Stimulated activated CD4-positive, alpha-beta T cell treated with anti-CD3 and anti-CD28 coated beads, TNF-alpha, amount 100 ng/mL, for 48 hours (primary cell): Measurements from ENCODE around the gene TADA2A.
A peak's percentile ranks its signal among the peaks of the same experiment; 100 is the strongest.

Experiments used
- DNase-seq, 3 donors: peaks; one replicate each; pipeline ENCODE4 v3.0.0-alpha.2; 2020; ENCODE audit warnings: low read depth in 3 of 3

Gene TADA2A

GRCh38 chr17:37462492-37462891, 55.8 kb downstream of the TADA2A start:
- DNase-seq: no peak

GRCh38 chr17:37463039-37463438, 56.4 kb downstream of the TADA2A start:
- DNase-seq: no peak

GRCh38 chr17:37465069-37465616, 58.5 kb downstream of the TADA2A start:
- no peak for DNase-seq

- DNase-seq: no peak
Measured at GRCh38 chr17:37466471-37466870, 59.8 kb downstream of the TADA2A start.

- DNase-seq: no peak
Measured at GRCh38 chr17:37470181-37470580, 63.5 kb downstream of the TADA2A start.

GRCh38 chr17:37475731-37476420, 69.2 kb downstream of the TADA2A start:
- DNase-seq: no peak

- DNase-seq: no peak
Measured at GRCh38 chr17:37476431-37477120, 69.9 kb downstream of the TADA2A start.

- no peak for DNase-seq
Measured at GRCh38 chr17:37478187-37478586, 71.5 kb downstream of the TADA2A start.

- DNase-seq: no peak
Measured at GRCh38 chr17:37479025-37479424, 72.3 kb downstream of the TADA2A start.

- DNase-seq: no peak
Measured at GRCh38 chr17:37480427-37480826, 73.7 kb downstream of the TADA2A start.

GRCh38 chr17:37481001-37481665, 74.4 kb downstream of the TADA2A start:
- no peak for DNase-seq

GRCh38 chr17:37483311-37484039, 76.8 kb downstream of the TADA2A start:
- DNase-seq: no peak

GRCh38 chr17:37485938-37486570, 79.4 kb downstream of the TADA2A start:
- no peak for DNase-seq

- no peak for DNase-seq
Measured at GRCh38 chr17:37488009-37488604, 81.4 kb downstream of the TADA2A start.

- DNase-seq: peak; percentile 39 to 62 (median 59)
Measured at GRCh38 chr17:37488607-37489196, 82.0 kb downstream of the TADA2A start.

GRCh38 chr17:37489197-37490001, 82.7 kb downstream of the TADA2A start, which contains the start of gene DUSP14:
Gene DUSP14, plus strand, starts transcription at chr17:37489891. Its CDS starts 22,382 bp downstream, at chr17:37512273.
- peak; percentile 55 to 70 (median 64) for DNase-seq

- DNase-seq: peak; percentile 54 to 61 (median 60)
Measured at GRCh38 chr17:37490022-37490587, 83.4 kb downstream of the TADA2A start.

GRCh38 chr17:37490638-37491614, 84.2 kb downstream of the TADA2A start:
- DNase-seq: no peak
